ENCODE results near the gene PRRT3.

DNA sequence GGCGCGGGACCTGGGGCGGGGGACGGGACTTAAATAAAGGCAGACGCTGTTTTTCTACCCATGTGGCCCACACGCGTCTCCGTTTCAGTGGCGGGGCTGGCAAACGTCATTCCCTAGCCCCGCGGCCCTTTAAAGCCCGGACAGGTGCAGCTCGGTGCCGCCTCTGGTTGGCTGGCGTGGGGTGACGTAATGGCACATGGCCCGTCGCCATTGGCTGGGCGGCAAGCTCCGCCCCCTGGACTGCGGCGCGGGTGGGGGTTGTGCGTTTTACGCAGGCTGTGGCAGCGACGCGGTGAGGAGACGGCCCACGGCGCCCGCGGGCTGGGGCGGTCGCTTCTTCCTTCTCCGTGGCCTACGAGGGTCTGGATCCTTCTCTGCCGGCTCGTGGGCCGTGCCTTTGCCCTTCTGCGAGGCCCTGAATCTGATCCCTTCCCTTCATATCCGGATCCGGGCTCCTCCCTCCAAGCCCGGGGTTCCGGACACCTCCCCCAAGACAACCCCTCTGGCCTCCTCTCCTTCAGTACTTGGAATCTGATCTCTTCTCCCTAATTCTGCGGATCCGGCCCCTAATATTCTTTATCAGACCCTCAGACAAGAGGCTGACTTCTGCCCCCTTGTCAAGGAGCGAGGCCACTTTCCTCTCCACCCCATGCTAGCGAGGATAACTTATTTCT, 18.5 kb downstream of the PRRT3 start, which contains the start of gene CRELD1:
- TF ChIP-seq, protein P1, sequence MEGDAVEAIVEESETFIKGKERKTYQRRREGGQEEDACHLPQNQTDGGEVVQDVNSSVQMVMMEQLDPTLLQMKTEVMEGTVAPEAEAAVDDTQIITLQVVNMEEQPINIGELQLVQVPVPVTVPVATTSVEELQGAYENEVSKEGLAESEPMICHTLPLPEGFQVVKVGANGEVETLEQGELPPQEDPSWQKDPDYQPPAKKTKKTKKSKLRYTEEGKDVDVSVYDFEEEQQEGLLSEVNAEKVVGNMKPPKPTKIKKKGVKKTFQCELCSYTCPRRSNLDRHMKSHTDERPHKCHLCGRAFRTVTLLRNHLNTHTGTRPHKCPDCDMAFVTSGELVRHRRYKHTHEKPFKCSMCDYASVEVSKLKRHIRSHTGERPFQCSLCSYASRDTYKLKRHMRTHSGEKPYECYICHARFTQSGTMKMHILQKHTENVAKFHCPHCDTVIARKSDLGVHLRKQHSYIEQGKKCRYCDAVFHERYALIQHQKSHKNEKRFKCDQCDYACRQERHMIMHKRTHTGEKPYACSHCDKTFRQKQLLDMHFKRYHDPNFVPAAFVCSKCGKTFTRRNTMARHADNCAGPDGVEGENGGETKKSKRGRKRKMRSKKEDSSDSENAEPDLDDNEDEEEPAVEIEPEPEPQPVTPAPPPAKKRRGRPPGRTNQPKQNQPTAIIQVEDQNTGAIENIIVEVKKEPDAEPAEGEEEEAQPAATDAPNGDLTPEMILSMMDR (IDR thresholded peaks at IDR 0.05) = no peak
- TF ChIP-seq POLR2A (IDR thresholded peaks at IDR 0.05) = peak in 1 of 2 donors; percentile 96
